Activated T-cell treated with anti-CD3 and anti-CD28 coated beads for 48 hours (primary cell): ENCODE data around the gene AKAP8.
A peak's percentile ranks its signal among the peaks of the same experiment; 100 is the strongest.
"Not testable (repeated sequence)": the region's sequence is repeated elsewhere in the genome, so short reads cannot be mapped to it uniquely, and the experiment has no call there.

Experiments used
- DNase-seq: peaks from one replicate; pipeline ENCODE4 v3.0.0-alpha.2; 2020; ENCODE audit warnings: low read depth

The AKAP8 gene

DNA sequence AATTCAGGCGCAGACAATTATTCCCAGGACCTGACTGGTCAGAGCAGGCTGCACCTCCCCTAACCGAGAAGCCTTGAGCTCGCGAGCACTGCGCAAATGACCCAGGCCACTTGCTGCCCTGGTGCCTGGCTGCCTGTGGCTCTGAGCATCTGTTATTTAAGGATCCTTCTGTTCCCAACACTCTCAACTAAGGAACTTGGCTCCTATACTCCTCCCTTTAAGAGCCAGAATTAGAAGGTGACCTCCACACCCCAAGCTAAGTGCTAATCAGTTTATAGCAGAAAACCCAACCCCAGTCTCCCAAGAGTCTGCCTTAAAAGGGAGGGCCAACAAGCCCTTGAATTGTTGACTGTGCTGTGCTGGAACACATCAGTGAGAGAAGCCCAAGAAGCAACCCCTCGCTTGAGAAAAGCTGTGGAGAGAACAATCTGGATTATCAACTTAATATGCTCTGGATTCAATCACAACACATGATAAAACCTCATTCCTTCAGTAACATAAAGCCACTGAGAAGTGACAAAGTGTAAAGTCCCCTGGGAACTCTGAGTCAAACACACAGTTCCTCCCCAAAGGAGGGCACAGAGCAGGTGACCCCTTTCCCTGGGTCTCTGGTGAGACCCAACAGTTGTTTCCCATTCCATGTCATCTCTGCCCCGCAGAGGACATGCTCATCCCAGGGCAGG lies 24.7 kb upstream of the AKAP8 start:
- DNase-seq: no peak

DNA sequence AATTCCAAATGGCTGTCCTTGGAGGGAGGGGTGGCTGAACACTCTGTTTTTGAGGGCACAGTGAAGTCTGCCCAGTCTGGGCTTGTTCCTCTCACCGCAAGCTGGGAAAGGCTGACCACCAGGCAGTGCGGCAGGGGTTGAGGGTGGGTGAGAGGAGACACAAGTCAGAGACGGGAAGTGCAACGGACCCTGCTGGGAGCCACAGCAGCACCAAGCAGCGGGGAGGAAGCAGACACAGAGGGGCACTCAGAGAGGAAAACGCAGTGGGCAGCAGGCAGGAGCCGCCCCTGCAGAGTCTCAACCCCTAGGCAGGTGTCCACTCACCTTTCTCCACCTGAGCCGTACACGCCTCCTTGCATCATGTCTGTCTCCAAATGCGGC lies 23.6 kb upstream of the AKAP8 start:
- no peak for DNase-seq

DNA sequence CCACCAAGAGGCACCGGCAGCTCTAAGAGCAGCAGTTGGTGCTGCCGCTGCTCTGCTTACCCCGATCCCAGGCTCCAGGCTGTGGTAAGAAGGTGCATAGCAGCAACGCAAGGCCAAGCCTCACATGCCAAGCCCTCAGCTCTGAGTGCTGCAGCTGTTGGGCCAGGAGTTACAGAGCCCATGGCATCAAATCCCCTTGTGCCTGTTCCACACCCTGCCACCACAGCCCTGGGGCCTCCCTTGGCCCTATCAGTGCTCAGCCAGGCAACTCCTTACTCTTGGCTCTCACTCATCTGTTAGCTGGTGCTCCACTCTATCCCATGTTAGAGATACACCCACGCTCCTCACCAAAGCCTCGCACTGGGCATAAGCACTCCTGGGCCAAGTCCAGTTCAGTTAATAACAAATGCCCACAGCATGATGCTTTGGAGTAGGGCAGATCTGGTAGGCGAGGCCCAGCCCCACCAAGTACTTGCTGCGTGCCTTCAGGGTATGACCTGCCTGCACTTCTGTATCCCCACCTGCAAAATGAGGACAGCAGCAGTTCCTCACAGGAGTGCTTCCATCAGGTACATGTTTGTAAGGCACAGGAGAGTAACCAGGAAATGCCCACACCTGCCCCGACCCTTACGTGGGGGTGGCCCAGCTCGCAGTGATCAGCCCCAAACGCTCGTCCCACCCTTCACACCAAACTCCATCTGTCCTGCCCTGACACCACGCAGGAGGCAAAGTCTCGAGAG lies 23.0 kb upstream of the AKAP8 start:
- DNase-seq: no peak

DNA sequence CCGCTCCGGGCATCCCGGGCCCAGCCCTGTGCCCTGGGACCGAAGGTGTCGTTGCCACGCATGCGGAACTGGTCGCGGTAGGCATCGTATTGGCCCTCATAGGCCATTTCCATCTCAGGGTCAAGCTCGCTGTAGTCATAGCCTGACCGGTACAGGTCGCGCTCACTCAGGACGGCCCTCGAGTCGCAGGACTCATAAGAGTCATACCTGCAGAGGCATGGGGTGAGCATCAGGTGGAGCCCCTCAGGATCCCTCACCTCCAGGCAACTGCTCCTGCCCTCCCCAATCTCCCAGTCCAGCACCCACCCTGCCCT lies 21.8 kb upstream of the AKAP8 start:
- DNase-seq: no peak

DNA sequence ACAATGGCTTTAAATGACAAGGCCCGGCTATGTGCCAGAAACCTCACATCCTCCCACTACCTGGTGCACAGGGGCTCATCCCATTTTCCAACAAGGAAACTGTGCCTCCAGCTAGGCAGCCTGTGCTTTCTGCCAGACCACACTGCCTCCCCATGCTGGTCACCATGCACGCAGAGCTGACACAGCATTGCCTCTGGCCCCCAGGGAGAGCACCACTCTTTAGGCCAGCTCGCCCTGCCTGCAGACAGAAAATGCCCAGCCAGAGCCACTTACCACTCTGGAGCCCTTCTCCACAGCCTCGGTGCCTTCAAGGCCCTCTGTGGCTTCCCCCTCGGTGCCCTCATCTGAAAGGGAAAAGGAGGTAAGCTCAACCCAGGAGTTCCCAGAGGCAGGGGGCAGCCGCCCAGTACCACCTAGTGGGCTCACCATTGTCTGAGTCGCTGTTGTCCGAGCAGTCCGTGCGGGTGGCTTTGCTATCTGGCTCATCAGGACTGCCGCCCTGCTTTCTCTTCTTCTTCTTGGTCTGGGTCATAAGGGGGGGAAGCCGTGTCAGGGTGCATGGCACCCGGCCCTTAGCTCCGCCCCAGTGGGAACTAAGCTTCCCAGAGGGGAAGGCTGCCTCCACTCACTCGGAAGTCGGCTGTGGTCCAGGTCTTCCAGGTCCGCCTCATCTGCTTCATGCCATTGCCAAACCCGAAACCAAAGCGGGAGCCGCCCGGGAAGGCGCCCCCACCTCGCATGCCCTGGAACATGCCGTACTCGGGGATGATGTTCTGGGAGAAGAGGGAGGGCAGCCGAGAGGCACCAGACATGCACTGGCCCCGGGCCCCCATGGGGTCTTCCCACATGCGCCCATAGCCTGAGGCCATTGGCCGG lies 21.2 kb upstream of the AKAP8 start:
- no peak for DNase-seq

DNA sequence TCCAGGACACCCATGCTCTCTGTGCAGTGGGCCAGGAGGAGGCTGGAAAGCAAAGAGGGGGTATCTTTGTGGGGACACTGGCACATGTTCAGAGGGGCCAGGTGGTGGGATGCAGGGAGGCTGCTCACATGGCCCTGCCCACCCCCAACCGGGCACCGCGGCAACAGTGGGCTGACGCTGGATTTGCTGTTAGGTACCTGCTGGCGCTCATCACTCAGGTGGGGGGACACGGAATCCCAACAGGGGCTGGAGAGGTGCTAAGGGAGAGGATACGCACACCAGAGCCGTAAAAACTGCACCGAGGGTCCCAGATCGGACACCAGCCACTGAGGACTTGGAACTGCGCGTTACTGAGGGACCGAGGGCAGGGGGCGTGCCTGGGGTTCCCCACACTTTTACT lies 20.0 kb upstream of the AKAP8 start:
- DNase-seq: no peak

DNA sequence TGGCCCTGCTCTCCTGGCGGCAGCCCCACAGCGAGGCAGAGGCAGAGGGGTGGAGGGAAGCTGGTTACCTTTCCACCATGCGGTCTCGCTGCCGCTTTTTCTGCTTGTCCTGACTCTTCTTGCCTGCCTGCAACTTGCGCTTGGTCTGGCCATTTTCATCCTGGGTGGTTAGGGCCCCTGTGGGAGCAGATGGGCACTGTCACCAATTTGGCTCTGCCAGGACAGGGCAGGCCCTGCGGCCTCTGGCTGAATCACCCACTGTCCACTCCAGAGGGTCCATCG lies 19.6 kb upstream of the AKAP8 start:
- DNase-seq: no peak

DNA sequence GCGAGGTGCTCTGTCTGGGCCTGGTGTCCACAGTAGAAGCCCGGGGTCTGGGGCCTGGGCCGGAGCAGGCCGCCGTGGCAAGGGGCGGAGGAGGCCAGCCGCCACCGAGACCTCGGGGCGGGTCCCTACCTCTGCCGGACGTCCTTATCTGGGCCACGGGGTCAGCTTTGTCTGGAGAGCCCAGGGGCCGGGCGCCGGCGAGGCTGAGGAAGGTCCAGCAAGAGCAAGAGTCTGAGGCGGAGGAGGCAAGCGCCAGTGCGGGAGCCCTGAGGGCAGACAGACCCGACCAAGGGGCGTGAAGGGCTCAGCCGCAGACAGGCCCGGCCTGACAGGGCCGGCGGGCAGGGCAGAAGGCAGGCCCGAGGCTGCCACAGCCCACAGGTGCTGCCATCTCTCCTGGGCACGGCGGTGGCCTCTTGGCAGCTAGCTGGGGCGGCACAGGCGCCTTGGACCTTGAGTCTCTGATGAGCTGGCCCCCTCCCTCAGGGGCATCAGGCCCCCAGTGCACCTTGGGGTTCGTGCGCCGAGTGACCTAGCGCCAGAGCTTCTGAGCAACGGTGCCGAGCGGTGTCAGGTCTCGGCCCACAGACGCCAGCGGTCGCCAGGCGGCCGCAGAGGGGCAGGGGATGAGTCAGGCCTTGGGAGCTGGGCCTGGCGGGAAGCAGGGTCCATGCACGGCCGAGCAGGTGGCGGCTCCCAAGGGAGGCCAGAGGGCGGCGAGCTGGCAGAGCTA lies 19.1 kb upstream of the AKAP8 start:
- DNase-seq: no peak

DNA sequence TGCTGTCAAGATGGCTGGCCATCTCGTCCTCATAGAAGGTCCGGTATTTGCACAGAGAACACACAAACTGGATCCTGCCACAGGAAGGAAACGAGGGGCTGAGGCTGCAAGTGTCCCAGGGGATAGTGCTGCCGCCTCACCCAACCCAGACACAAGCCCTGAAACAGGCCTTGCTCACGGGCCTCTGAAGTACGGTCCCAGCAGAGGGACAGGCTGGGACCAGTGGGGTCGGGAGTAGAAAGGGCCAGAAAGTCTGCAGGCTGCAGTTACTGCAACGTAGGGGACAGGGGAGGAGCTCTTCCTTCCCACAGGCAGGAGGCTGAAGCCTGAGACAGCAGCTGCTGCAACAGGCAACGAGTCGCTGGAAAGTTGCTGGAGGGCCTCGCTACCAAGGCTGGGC lies 18.2 kb upstream of the AKAP8 start:
- no peak for DNase-seq

DNA sequence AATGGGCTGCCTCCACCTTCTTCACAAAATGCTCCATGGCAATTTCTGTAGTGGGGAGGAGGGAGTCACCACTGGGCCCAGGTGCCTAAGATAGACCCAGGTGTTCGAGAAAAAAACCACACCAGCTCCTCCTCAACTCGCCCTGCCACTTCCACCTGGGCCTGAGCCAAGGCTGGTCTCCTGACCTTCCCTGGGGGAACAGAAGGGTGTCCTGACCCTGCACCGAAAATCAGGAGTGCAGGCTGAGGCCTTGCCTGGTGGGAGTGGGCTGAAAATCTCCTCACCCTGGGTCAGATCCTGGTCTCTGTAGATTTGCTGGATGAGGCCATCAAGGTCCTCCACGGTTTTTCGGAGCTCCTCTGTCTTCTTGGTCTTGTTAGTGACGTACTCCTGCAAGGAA lies 17.6 kb upstream of the AKAP8 start:
- no peak for DNase-seq

DNA sequence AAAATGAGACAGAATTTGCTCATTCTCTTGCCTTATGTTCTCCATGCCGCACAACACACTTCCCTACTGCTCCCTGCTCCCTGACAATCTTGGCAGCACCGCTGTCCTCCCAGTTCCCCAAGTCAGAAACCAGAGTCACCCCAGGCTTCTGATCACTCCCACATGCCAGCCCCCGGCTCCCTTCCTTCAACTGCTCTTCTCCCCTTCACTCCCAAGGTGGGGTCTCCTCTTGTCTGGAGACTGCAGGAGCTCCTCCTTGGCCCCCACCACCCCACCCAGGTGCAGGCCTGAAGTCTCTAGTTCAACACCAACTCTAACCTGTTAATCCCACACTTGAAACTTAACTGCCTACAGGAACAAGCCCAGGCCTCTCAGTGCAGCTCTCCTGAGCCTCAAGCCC lies 16.8 kb upstream of the AKAP8 start:
- DNase-seq: no peak

DNA sequence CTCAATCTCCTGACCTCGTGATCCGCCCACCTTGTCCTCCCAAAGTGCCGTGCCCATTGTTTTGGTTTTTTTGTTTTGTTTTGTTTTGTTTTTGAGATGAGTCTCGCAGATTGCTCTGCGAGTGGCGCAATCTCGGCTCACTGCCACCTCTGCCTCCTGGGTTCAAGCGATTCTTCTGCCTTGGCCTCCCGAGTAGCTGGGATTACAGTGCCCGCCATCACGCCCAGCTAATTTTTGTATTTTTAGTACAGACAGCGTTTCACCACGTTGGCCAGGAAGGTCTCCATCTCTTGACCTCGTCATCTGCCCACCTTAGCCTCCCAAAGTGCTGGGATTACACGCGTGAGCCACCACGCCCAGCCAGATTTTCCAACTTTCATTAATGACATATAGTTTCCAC lies 15.7 kb upstream of the AKAP8 start:
- not testable (repeated sequence) for DNase-seq

DNA sequence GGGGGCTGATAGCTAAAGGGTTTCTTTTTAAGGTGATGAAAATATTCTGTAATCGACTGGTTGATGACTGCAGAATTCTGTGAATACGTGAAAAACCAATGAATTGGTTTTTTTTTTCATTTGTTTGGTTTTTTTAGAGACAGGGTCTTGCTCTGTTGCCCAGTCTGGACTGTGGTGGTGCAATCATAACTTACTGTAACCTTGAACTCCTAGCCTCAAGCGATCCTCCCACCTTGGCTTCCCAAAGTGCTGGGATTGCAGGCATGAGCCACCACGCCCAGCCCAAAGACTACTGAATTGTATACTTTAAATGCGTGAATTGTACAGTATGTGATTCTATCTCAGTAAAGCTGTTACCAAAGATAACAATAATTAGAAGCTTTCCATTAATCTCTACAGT lies 14.8 kb upstream of the AKAP8 start:
- no peak for DNase-seq

DNA sequence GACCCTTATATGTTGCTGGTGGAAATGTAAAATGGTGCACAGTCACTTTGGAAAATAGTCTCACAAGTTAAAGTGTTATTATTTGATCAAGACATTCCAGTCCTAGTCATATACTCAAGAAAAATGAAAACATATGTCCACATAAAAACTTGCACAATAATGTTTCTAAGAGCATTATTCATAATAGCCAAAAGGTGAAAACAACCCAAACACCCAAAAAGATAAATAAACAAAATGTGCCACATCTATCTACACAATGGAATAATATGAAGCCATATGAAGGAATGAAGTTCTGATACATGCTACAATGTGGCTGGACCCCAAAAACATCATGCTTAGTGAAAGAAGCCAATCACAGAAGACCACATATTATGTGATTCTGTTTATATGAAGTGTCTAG lies 14.4 kb upstream of the AKAP8 start:
- no peak for DNase-seq

DNA sequence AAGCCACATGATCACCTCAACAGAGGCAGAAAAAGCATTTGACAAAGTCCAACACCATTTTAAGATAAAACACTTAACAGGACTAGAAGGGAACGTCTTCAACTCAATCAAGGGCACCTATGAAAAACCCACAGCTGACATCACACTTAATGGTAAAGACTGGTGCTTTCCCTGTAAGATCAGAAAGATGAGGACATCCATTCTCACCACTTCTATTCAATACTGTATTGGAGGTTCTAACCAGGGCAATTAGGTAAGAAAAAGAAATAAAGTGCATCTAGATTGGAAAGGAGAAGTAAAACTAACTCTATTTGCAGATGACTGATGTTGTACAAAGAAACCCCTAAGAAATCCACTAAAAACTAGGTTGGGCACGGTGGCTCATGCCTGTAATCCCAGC lies 11.2 kb upstream of the AKAP8 start:
- DNase-seq: no peak

DNA sequence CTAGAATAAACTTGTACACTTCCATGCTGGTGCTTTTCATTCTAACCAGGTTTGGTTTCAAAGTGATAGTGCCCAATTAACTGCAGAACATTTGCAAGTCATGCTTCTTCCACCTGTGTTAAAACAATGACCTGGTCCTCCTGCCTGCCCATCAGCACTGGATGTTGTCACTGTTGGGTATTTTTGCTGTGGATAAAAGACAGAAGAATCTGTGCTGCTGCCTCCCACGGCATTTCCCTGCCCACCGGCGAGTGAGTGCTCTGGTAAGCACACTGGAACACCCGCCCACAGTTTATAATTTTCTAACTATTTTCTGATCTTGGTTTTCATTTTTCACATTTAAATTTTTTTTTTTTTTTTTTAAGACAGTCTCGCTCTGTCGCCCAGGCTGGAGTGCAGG lies 2.3 kb upstream of the AKAP8 start:
- no peak for DNase-seq

DNA sequence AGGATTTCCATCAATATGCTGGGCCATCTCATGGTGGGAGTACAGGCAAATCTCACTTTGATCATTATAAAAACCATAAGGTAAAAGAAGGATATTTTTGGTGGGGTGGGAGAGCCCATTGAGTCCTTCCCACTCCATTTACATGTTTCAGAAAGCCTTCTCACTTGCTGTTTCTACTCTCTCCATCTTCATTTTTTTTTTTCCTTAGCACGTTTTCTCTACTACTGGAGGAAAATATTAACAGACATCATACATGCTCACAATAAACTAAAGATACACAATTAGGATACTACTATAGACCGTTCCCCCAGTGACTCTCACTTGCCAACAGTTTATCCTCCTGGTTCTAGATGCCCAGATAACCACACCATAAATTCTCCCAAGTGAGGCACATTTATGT lies 1.8 kb upstream of the AKAP8 start:
- no peak for DNase-seq

DNA sequence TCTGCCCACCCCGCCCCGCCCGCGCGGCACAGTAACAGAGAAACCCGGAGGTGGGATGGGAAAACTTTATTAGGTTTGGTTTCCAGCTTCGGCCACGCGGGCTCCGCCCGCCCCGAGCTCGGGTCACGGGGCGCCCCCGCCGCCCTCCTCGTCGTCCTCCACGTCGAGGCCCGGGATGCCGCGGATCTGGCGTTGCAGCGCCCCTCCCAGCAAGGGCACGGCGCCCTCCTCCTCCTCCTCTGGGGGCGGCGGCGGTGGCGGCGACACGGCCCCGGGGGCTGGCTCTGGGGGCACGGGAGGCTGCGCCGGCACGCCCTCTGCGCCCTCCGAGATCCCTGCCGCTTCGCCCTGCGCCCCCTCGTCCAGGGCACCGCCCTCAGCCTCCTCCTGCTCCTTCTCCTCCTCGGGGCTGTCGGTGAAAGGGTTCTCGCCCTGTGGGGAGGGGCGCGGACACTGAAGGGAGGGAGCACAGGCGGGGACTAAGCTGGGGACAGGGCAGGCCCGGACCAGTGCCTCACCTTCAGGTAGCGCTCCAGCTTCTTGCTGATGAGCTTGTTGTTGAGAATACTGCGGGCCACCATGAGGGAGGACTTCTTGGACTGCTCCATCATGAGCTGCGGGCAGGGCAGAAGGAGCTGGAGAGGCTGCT lies 536 bp upstream of the AKAP8 start:
- DNase-seq: no peak

DNA sequence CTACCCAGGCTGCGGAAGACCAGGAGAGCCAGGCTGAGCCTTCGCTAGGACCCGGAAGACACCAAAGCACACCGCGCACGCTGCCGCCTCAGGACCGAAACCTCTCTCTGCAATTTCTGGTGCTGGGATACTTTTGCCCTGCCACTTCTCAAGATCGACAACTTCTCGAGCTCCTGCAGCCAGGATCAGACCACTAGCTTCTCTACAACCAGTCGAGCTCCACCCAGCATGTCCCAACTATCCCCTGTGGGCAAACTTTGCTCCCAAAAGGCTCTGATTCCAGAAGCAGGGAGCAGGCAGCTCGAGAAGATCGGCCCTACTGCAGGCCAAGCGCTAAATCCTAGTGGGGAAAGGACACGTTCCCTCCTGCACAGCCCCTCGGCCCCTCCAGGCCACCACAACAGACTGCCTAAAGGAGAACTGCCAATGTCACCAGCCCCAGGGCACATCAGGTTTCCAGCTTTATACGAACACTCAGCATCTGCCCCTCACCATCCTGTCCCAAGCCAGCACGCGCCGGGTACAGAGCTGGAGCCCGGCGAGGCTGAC lies 979 bp downstream of the AKAP8 start:
- DNase-seq: peak; percentile 45

DNA sequence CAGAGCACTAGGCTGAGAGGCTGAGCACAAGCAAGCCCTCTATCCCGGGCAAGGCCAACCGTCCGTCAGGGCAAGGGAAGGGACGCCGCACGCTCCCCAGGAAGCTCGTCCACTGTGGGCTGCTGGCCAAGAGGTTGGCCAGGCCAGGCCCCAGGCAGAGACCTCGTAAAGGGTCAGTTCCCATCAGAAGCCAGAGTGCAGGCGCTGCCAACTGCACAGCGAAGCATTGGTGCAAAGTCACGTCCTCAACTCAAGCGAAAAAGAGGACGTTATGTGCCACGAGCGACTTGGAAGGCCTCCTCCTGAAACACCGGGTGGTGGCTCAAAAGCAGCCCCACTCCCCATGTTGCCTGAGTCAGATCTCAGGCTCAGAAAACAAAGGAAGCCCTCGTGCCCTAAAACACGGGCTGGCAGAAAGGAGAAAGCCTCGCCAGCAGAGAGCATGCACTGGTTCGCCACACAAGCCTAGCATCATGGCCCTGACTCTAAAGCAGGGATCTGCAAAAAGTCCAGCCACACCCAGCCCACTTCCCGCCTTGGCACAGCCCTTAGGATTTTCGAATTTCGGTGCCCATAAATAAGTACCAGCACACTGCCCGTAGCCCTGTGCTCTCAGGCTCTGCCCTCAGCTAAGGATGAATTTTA lies 4.7 kb downstream of the AKAP8 start:
- DNase-seq: no peak

DNA sequence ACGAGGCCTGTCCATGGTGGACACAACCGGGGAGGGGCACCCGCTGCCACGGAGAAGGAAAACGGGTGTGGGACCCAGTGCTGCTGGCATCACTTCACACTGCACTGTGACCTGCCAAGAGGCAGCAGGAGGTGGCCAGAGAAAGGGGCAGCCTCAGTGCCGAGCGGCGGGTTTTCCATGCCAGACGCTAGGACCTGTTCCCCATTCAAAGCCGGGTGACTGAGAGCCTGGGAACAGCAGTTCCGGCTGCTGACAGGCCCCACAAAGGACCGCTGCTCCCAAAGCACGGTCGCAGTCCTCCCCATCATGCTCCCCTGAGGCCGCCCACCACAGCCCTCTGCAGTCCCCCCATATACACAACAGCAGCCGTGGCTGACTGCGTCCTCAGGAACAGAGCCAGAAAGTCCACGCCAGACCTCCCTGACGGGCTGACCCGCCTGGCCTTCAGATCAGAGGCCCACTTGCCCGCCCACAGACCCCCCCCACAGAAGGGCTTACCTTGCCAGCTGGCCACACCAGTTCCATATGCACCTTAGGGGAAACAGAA lies 5.4 kb downstream of the AKAP8 start:
- DNase-seq: no peak
